Measurements from ENCODE around the gene MADD.

GRCh38 chr11:47244448-47245350 lies 25.2 kb upstream of the MADD start:
- TF ChIP-seq CTCF (IDR thresholded peaks at IDR 0.05): no peak
- no peak for TF ChIP-seq POLR2A (IDR thresholded peaks at IDR 0.05)
